C4-2B (cell line): ENCODE measurements around the gene OPA3.

Source experiments
- CTCF ChIP-seq: fragments of 450-650 bp; conservative IDR thresholded peaks from 2 replicates; pipeline ENCODE4 v1.5.1; 2017; ENCODE audit warnings: mild to moderate bottlenecking
- ZFX ChIP-seq: fragments of 450-650 bp; IDR thresholded peaks from 2 replicates; pipeline ENCODE4 v1.6.1; 2017

- TF ChIP-seq CTCF (no peak), ZFX (no peak)
Observed at GRCh38 chr19:45554481-45554880, 30.1 kb downstream of the OPA3 start.
